KOPT-K1 (cell line): ENCODE measurements around the gene HOXB6.

ENCODE experiments used
- H3K27ac ChIP-seq: fragments of 200-600 bp; sonication (generic); 2 replicates; pipeline ENCODE4 v1.5.1; 2016; ENCODE audit warnings: antibody characterized with exemption, mild to moderate bottlenecking, low read depth, low read length; ENCODE audit not compliant: poor library complexity, severe bottlenecking
- H3K36me3 ChIP-seq: fragments of 200-600 bp; sonication (generic); 2 replicates; pipeline ENCODE4 v1.5.1; 2017; ENCODE audit warnings: antibody characterized with exemption, mild to moderate bottlenecking, low read length, moderate library complexity; ENCODE audit not compliant: insufficient read depth
- H3K9me3 ChIP-seq: fragments of 200-600 bp; sonication (generic); 2 replicates; pipeline ENCODE4 v1.5.1; 2017; ENCODE audit warnings: antibody characterized with exemption, low read length, mild to moderate bottlenecking; ENCODE audit not compliant: insufficient read depth, poor library complexity, severe bottlenecking

Gene HOXB6

GRCh38 chr17:48628649-48629410 is 24.0 kb upstream of the HOXB6 start:
- Histone ChIP-seq H3K9me3 (no peaks in the 10 kb centered on the region), H3K36me3 (no peaks in the 10 kb centered on the region), H3K27ac (no peak overlapping the region)

- no peak overlapping the region for H3K27ac ChIP-seq
- no peaks in the 10 kb centered on the region for H3K36me3 ChIP-seq
- no peaks in the 10 kb centered on the region for H3K9me3 ChIP-seq
Measured at GRCh38 chr17:48627623-48628521, 23.1 kb upstream of the HOXB6 start.

- Histone ChIP-seq H3K9me3 (no peaks in the 10 kb centered on the region), H3K27ac (no peak overlapping the region), H3K36me3 (no peaks in the 10 kb centered on the region)
Measured at GRCh38 chr17:48627118-48627597, 22.4 kb upstream of the HOXB6 start.

GRCh38 chr17:48626245-48627117 is 21.7 kb upstream of the HOXB6 start, which contains the start of gene HOXB9:
TSS of gene HOXB9 (minus strand) at chr17:48626358. CDS start at chr17:48626269, 89 bp downstream.
- Histone ChIP-seq H3K9me3 (no peaks in the 10 kb centered on the region), H3K36me3 (no peaks in the 10 kb centered on the region), H3K27ac (no peak within 1 kb of the TSS)

GRCh38 chr17:48625495-48626244 is 20.9 kb upstream of the HOXB6 start:
- H3K9me3 ChIP-seq: no peaks in the 10 kb centered on the region
- H3K36me3 ChIP-seq: no peaks in the 10 kb centered on the region
- no peak overlapping the region for H3K27ac ChIP-seq

- Histone ChIP-seq H3K36me3 (no peaks in the 10 kb centered on the region), H3K27ac (no peak overlapping the region), H3K9me3 (no peaks in the 10 kb centered on the region)
Measured at GRCh38 chr17:48624544-48625494, 20.0 kb upstream of the HOXB6 start.

GRCh38 chr17:48624118-48624517 is 19.3 kb upstream of the HOXB6 start:
- Histone ChIP-seq H3K36me3 (no peaks in the 10 kb centered on the region), H3K9me3 (no peaks in the 10 kb centered on the region), H3K27ac (no peak overlapping the region)

- Histone ChIP-seq H3K36me3 (no peaks in the 10 kb centered on the region), H3K27ac (no peak overlapping the region), H3K9me3 (no peaks in the 10 kb centered on the region)
Measured at GRCh38 chr17:48623583-48623982, 18.8 kb upstream of the HOXB6 start.

- H3K27ac ChIP-seq: no peak overlapping the region
- no peaks in the 10 kb centered on the region for H3K9me3 ChIP-seq
- no peaks in the 10 kb centered on the region for H3K36me3 ChIP-seq
Measured at GRCh38 chr17:48622857-48623256, 18.1 kb upstream of the HOXB6 start.

GRCh38 chr17:48621410-48622392 is 16.9 kb upstream of the HOXB6 start:
- Histone ChIP-seq H3K9me3 (no peaks in the 10 kb centered on the region), H3K36me3 (no peaks in the 10 kb centered on the region), H3K27ac (no peak overlapping the region)

- Histone ChIP-seq H3K9me3 (no peaks in the 10 kb centered on the region), H3K27ac (no peak overlapping the region), H3K36me3 (no peaks in the 10 kb centered on the region)
Measured at GRCh38 chr17:48620461-48621139, 15.8 kb upstream of the HOXB6 start.

GRCh38 chr17:48619826-48620449 is 15.2 kb upstream of the HOXB6 start:
- no peak overlapping the region for H3K27ac ChIP-seq
- no peaks in the 10 kb centered on the region for H3K36me3 ChIP-seq

More at GRCh38 chr17:48619826-48620449, 15.2 kb upstream of the HOXB6 start:
- H3K9me3 ChIP-seq: no peaks in the 10 kb centered on the region
